MCF 10A (cell line): ENCODE measurements around the gene CROCC2. TPM values are rescaled to one million over a fixed set of nuclear protein-coding genes. Genes with fewer than 3 reads are reported as not detected.

Experiments used
- BruUV-seq: library from RNA; stranded (reverse); fragments of 400-500 nt; replicated peaks from 2 replicates; lab custom pipeline; 2021; lab: Mats Ljungman, UMichigan
- CTCF ChIA-PET: fragments of 300-600 bp; sonication (Branson Sonifier 250); formaldehyde crosslinking; extraction: SDS; loops from one replicate; lab custom pipeline; 2021; ENCODE audit warnings: antibody characterized with exemption, inconsistent platforms; lab: Yijun Ruan, JAX
- POLR2A ChIA-PET: fragments of 300-600, 350-650 bp; sonication (Branson Sonifier 250); formaldehyde crosslinking; extraction: SDS; loops from one replicate; lab custom pipeline; 2020; ENCODE audit warnings: antibody characterized with exemption, inconsistent platforms; lab: Yijun Ruan, JAX
- DNase-seq: peaks from one replicate; pipeline ENCODE4 v3.0.0-alpha.2; 2018; ENCODE audit not compliant: unreplicated experiment
- H3K27ac Mint-ChIP-seq: one replicate; pipeline ENCODE4 v1.8.0; 2022; ENCODE audit warnings: mild to moderate bottlenecking, low read depth, mixed read lengths; ENCODE audit not compliant: unreplicated experiment
- H3K27me3 Mint-ChIP-seq: one replicate; pipeline ENCODE4 v1.8.0; 2022; ENCODE audit warnings: mixed read lengths; ENCODE audit not compliant: insufficient read depth, unreplicated experiment
- H3K36me3 Mint-ChIP-seq: one replicate; pipeline ENCODE4 v1.8.0; 2022; ENCODE audit warnings: mild to moderate bottlenecking, moderate library complexity, mixed read lengths; ENCODE audit not compliant: insufficient read depth, unreplicated experiment
- H3K4me1 Mint-ChIP-seq: one replicate; pipeline ENCODE4 v1.8.0; 2022; ENCODE audit warnings: mixed read lengths; ENCODE audit not compliant: insufficient read depth, unreplicated experiment
- H3K4me3 Mint-ChIP-seq: one replicate; pipeline ENCODE4 v1.8.0; 2022; ENCODE audit warnings: mild to moderate bottlenecking, moderate library complexity, mixed read lengths; ENCODE audit not compliant: unreplicated experiment
- H3K9me3 Mint-ChIP-seq: one replicate; pipeline ENCODE4 v1.8.0; 2022; ENCODE audit warnings: mixed read lengths; ENCODE audit not compliant: unreplicated experiment
- intact Hi-C: fragments of 100-400 bp; cut with micrococcal nuclease; formaldehyde crosslinking; loops from 2 replicates; pipeline ENCODE4 v1.14.1; 2022
- total RNA-seq: library from RNA; stranded (reverse); gene quantifications from 2 replicates; pipeline ENCODE4 v1.2.3, GENCODE V29; 2022
- TF ChIP-seq, protein P1 (sequence below): fragments of 200-600 bp; IDR thresholded peaks from one replicate; pipeline ENCODE4 v1.8.0; 2022; ENCODE audit warnings: antibody characterized with exemption, mild to moderate bottlenecking; ENCODE audit not compliant: unreplicated experiment

CROCC2 gene
- total RNA-seq, 1 experiment from 2014 or later: not detected

DNA sequence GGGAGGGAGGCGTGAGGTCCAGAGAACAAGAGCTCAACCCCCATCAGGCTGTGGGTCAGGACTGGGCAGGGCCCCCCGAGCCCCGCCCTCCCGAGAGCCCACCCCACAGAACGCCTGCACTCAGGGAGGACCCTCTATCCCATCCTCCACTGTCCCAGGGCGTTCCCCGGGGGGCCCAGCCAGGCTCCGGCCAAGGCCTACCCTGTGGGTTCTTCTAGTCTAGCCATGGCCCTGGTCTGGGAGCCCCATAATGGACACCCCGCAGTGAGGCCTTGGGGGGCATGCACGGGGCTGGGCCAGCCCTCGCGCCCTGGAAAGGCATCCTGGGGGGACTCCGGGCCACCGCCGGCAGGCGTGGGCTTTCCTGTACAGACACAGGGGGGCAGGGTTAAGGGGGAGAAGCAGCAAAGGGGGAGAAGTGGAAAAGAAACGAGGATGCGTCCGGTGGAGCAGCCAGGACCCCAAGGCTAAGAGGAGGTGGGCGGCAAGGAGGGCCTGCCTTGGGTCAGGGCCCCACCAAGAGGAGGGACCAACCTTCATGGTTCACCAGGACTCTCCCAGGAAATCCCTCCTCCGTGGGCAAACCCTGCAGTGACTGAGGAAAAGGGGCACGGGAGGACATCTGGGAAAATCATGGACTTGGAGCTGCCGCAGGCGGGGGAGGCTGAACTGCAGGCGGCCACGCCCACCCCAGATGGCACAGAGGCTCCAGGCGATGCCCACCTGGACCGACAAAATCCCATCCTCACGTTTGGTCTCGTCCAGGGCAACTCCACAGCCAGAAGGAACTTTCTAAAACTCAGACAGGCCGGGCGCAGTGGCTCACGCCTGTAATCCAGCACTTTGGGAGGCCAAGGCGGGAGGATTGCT, 2.7 kb upstream of the CROCC2 start:
- POLR2A ChIA-PET: no interaction called here
- CTCF ChIA-PET: no interaction called here
- Mint-ChIP-seq H3K27me3 (no peaks in the 10 kb centered on the region), H3K36me3 (peaks cover 6% of the 10 kb centered on the region), H3K4me1 (no peaks in the 10 kb centered on the region), H3K4me3 (no peak overlapping the region), H3K9me3 (no peaks in the 10 kb centered on the region), H3K27ac (no peak overlapping the region)
- TF ChIP-seq, protein P1, sequence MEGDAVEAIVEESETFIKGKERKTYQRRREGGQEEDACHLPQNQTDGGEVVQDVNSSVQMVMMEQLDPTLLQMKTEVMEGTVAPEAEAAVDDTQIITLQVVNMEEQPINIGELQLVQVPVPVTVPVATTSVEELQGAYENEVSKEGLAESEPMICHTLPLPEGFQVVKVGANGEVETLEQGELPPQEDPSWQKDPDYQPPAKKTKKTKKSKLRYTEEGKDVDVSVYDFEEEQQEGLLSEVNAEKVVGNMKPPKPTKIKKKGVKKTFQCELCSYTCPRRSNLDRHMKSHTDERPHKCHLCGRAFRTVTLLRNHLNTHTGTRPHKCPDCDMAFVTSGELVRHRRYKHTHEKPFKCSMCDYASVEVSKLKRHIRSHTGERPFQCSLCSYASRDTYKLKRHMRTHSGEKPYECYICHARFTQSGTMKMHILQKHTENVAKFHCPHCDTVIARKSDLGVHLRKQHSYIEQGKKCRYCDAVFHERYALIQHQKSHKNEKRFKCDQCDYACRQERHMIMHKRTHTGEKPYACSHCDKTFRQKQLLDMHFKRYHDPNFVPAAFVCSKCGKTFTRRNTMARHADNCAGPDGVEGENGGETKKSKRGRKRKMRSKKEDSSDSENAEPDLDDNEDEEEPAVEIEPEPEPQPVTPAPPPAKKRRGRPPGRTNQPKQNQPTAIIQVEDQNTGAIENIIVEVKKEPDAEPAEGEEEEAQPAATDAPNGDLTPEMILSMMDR: no peak
- no TSS peak for BruUV-seq
- intact Hi-C loops: no loop called here
- DNase-seq: no peak

DNA sequence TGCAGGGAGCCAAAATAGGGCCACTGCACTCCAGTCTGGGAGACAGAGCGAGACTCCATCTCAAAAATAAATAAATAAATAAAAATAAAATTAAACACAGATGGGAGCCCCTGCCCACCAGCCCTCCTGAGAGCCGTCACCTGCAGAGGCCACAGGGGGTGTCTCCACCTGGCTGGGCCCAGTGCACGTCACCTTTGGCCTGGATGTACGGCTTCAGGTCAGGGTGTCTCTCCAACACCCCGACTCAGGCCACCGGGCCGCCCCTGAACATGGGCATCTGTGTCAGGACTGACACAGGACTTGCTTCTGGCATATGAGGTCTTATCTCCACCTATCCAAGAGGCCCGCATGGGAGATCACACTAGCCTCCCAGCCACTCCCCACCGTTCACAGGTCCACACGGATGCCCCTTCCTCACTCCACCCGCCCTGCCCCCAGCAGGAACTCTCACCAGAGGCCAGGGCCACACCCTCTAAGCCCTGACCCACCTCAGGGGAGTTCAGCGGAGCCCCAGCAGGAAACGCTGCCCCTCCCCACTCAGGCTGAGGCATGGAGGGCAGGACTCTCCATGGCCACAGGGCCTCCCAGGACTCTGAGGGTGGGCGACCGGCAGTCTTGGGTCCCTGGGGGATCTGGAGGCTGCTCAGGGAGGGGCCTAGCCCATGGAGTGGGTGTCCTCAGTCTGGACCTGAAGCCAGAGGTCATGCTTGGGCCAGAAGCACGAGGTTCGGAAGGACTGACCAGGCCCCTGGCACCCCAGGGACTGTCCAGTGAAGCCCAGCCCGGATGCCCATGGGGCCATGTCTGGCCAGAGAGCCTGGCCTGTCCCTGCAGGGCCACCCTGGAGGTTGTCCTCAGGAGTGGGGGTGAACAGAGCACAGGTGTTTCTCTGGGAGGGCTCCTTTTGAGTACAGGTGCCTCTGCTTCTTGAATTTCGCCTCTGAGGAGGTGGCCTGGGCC, 1.6 kb upstream of the CROCC2 start:
- H3K27me3 Mint-ChIP-seq: no peaks in the 10 kb centered on the region
- H3K36me3 Mint-ChIP-seq: peaks cover 6% of the 10 kb centered on the region
- H3K4me3 Mint-ChIP-seq: no peak overlapping the region
- H3K9me3 Mint-ChIP-seq: no peaks in the 10 kb centered on the region
- no TSS peak for BruUV-seq
- TF ChIP-seq, protein P1: no peak
- DNase-seq: no peak
- ChIA-PET POLR2A (no interaction called here), CTCF (no interaction called here)
- no peaks in the 10 kb centered on the region for H3K4me1 Mint-ChIP-seq
- no peak overlapping the region for H3K27ac Mint-ChIP-seq
- intact Hi-C loops: no loop called here

DNA sequence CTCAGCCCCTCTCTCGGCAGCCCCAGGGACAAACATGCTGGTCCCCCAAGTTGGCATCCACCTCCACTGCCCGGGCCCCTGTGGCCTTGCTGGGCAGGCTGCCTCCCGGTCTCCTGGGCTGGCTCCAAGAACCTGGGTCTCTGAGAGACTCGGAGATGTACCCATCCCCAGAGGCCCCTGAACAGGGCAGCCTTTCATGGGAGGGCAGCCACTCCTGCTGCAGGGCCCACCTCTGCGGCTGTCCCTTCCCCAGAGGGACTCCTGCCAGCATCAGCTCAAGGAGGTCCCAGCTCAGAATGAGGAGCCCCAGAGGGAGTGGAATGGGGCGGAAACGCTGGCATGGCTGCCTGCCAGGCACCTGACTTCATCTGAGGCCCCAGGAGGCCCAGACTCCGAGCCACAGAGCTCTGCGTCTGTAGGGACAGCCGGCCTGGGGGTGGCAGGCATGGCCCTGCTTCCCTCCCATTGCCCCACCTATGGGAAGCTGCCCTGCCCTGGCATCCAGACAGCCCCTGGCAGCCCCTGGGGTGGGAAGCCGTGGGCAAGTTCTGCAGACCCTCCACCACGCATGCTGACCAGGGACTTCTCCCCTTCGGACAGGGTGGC, 857 bp upstream of the CROCC2 start:
- POLR2A ChIA-PET: no interaction called here
- intact Hi-C loops: no loop called here
- TF ChIP-seq, protein P1: no peak
- DNase-seq: no peak
- Mint-ChIP-seq H3K36me3 (no peaks in the 10 kb centered on the region), H3K27ac (no peak overlapping the region), H3K27me3 (no peaks in the 10 kb centered on the region), H3K4me3 (no peak overlapping the region), H3K9me3 (no peaks in the 10 kb centered on the region), H3K4me1 (no peaks in the 10 kb centered on the region)
- CTCF ChIA-PET: no interaction called here
- no TSS peak for BruUV-seq
